ENCODE data around the gene MED12L.
"Not testable (repeated sequence)": the region's sequence is repeated elsewhere in the genome, so short reads cannot be mapped to it uniquely, and the experiment has no call there.

MED12L gene

GRCh38 chr3:151383111-151383510 lies 297.6 kb downstream of the MED12L start:
- Histone ChIP-seq H3K27me3 (ENCODE audit: control insufficient read depth in 1 of 2, insufficient read depth in 2 of 2, low read length in 2 of 2) (no peaks in the 10 kb centered on the region), H3K9me3 (ENCODE audit: low read length) (no peaks in the 10 kb centered on the region), H3K36me3 (ENCODE audit: insufficient read depth, low read length) (no peaks in the 10 kb centered on the region), H3K4me3 (ENCODE audit: low read depth in 1 of 2, low read length in 2 of 2) (no peak overlapping the region), H3K4me1 (ENCODE audit: insufficient read depth, low read length) (no peaks in the 10 kb centered on the region), H3K27ac (ENCODE audit: low read depth, low read length) (no peak overlapping the region), H3K9ac (ENCODE audit: low read length) (no peak overlapping the region)

- H3K27ac ChIP-seq (ENCODE audit: low read depth, low read length) = no peak overlapping the region
- H3K27me3 ChIP-seq (ENCODE audit: control insufficient read depth in 1 of 2, insufficient read depth in 2 of 2, low read length in 2 of 2) = no peaks in the 10 kb centered on the region
- H3K36me3 ChIP-seq (ENCODE audit: insufficient read depth, low read length) = no peaks in the 10 kb centered on the region
- no peaks in the 10 kb centered on the region for H3K4me1 ChIP-seq (ENCODE audit: insufficient read depth, low read length)
- H3K9me3 ChIP-seq (ENCODE audit: low read length) = no peaks in the 10 kb centered on the region
- H3K4me3 ChIP-seq (ENCODE audit: low read depth in 1 of 2, low read length in 2 of 2) = no peak overlapping the region
- H3K9ac ChIP-seq (ENCODE audit: low read length) = no peak overlapping the region
Measured at GRCh38 chr3:151383956-151384355, 298.5 kb downstream of the MED12L start.

- H3K4me3 ChIP-seq (ENCODE audit: low read depth in 1 of 2, low read length in 2 of 2) = peak within 1 kb of the TSS in 1 of 2 donors; percentile 26
- no peak within 1 kb of the TSS for H3K9ac ChIP-seq (ENCODE audit: low read length)
Measured at GRCh38 chr3:151384741-151385174, 299.3 kb downstream of the MED12L start, which contains the start of gene P2RY12. Gene P2RY12, minus strand, starts transcription at chr3:151384753. Its CDS starts 45,908 bp downstream, at chr3:151338845.

GRCh38 chr3:151386056-151386455 lies 300.6 kb downstream of the MED12L start:
- no peaks in the 10 kb centered on the region for H3K9me3 ChIP-seq (ENCODE audit: low read length)
- H3K27me3 ChIP-seq (ENCODE audit: control insufficient read depth in 1 of 2, insufficient read depth in 2 of 2, low read length in 2 of 2) = no peaks in the 10 kb centered on the region
- H3K4me1 ChIP-seq (ENCODE audit: insufficient read depth, low read length) = no peaks in the 10 kb centered on the region
- no peaks in the 10 kb centered on the region for H3K36me3 ChIP-seq (ENCODE audit: insufficient read depth, low read length)
- no peak overlapping the region for H3K9ac ChIP-seq (ENCODE audit: low read length)
- H3K27ac ChIP-seq (ENCODE audit: low read depth, low read length) = no peak overlapping the region
- no peak overlapping the region for H3K4me3 ChIP-seq (ENCODE audit: low read depth in 1 of 2, low read length in 2 of 2)

More at GRCh38 chr3:151384741-151385174, 299.3 kb downstream of the MED12L start, which contains the start of gene P2RY12:
- no peaks in the 10 kb centered on the region for H3K27me3 ChIP-seq (ENCODE audit: control insufficient read depth in 1 of 2, insufficient read depth in 2 of 2, low read length in 2 of 2)
- H3K9me3 ChIP-seq (ENCODE audit: low read length) = no peaks in the 10 kb centered on the region
- no peaks in the 10 kb centered on the region for H3K4me1 ChIP-seq (ENCODE audit: insufficient read depth, low read length)
- no peaks in the 10 kb centered on the region for H3K36me3 ChIP-seq (ENCODE audit: insufficient read depth, low read length)
- no peak within 1 kb of the TSS for H3K27ac ChIP-seq (ENCODE audit: low read depth, low read length)

- Histone ChIP-seq H3K4me3 (ENCODE audit: low read depth in 1 of 2, low read length in 2 of 2) (no peak overlapping the region), H3K27me3 (ENCODE audit: control insufficient read depth in 1 of 2, insufficient read depth in 2 of 2, low read length in 2 of 2) (no peaks in the 10 kb centered on the region), H3K4me1 (ENCODE audit: insufficient read depth, low read length) (no peaks in the 10 kb centered on the region), H3K36me3 (ENCODE audit: insufficient read depth, low read length) (no peaks in the 10 kb centered on the region), H3K9ac (ENCODE audit: low read length) (no peak overlapping the region), H3K9me3 (ENCODE audit: low read length) (no peaks in the 10 kb centered on the region), H3K27ac (ENCODE audit: low read depth, low read length) (no peak overlapping the region)
Measured at GRCh38 chr3:151387432-151387831, 302.0 kb downstream of the MED12L start.

- Histone ChIP-seq H3K27ac (ENCODE audit: low read depth, low read length) (no peak overlapping the region), H3K9ac (ENCODE audit: low read length) (no peak overlapping the region), H3K9me3 (ENCODE audit: low read length) (no peaks in the 10 kb centered on the region), H3K27me3 (ENCODE audit: control insufficient read depth in 1 of 2, insufficient read depth in 2 of 2, low read length in 2 of 2) (no peaks in the 10 kb centered on the region), H3K4me3 (ENCODE audit: low read depth in 1 of 2, low read length in 2 of 2) (no peak overlapping the region), H3K4me1 (ENCODE audit: insufficient read depth, low read length) (no peaks in the 10 kb centered on the region), H3K36me3 (ENCODE audit: insufficient read depth, low read length) (no peaks in the 10 kb centered on the region)
Measured at GRCh38 chr3:151387842-151388241, 302.4 kb downstream of the MED12L start.

GRCh38 chr3:151391720-151392119 lies 306.3 kb downstream of the MED12L start:
- no peaks in the 10 kb centered on the region for H3K9me3 ChIP-seq (ENCODE audit: low read length)
- no peak overlapping the region for H3K4me3 ChIP-seq (ENCODE audit: low read depth in 1 of 2, low read length in 2 of 2)
- no peak overlapping the region for H3K9ac ChIP-seq (ENCODE audit: low read length)
- no peaks in the 10 kb centered on the region for H3K36me3 ChIP-seq (ENCODE audit: insufficient read depth, low read length)
- no peaks in the 10 kb centered on the region for H3K4me1 ChIP-seq (ENCODE audit: insufficient read depth, low read length)
- H3K27me3 ChIP-seq (ENCODE audit: control insufficient read depth in 1 of 2, insufficient read depth in 2 of 2, low read length in 2 of 2) = no peaks in the 10 kb centered on the region
- H3K27ac ChIP-seq (ENCODE audit: low read depth, low read length) = no peak overlapping the region

- H3K36me3 ChIP-seq (ENCODE audit: insufficient read depth, low read length); H3K27me3 ChIP-seq (ENCODE audit: control insufficient read depth in 1 of 2, insufficient read depth in 2 of 2, low read length in 2 of 2): not testable (repeated sequence)
Measured at GRCh38 chr3:151392191-151392590, 306.7 kb downstream of the MED12L start.

GRCh38 chr3:151393146-151393830 lies 307.8 kb downstream of the MED12L start:
- Histone ChIP-seq H3K4me3 (ENCODE audit: low read depth in 1 of 2, low read length in 2 of 2) (no peak overlapping the region), H3K4me1 (ENCODE audit: insufficient read depth, low read length) (no peaks in the 10 kb centered on the region), H3K27ac (ENCODE audit: low read depth, low read length) (no peak overlapping the region), H3K36me3 (ENCODE audit: insufficient read depth, low read length) (no peaks in the 10 kb centered on the region), H3K9me3 (ENCODE audit: low read length) (no peaks in the 10 kb centered on the region), H3K9ac (ENCODE audit: low read length) (no peak overlapping the region), H3K27me3 (ENCODE audit: control insufficient read depth in 1 of 2, insufficient read depth in 2 of 2, low read length in 2 of 2) (no peaks in the 10 kb centered on the region)

More at GRCh38 chr3:151392191-151392590, 306.7 kb downstream of the MED12L start:
- not testable (repeated sequence) for H3K9ac ChIP-seq (ENCODE audit: low read length); H3K27ac ChIP-seq (ENCODE audit: low read depth, low read length); H3K9me3 ChIP-seq (ENCODE audit: low read length); H3K4me3 ChIP-seq (ENCODE audit: low read depth in 1 of 2, low read length in 2 of 2); H3K4me1 ChIP-seq (ENCODE audit: insufficient read depth, low read length)

GRCh38 chr3:151393941-151394340 lies 308.5 kb downstream of the MED12L start:
- H3K27me3 ChIP-seq (ENCODE audit: control insufficient read depth in 1 of 2, insufficient read depth in 2 of 2, low read length in 2 of 2) = no peaks in the 10 kb centered on the region
- H3K27ac ChIP-seq (ENCODE audit: low read depth, low read length) = no peak overlapping the region
- H3K36me3 ChIP-seq (ENCODE audit: insufficient read depth, low read length) = no peaks in the 10 kb centered on the region
- H3K9me3 ChIP-seq (ENCODE audit: low read length) = no peaks in the 10 kb centered on the region
- no peaks in the 10 kb centered on the region for H3K4me1 ChIP-seq (ENCODE audit: insufficient read depth, low read length)
- H3K4me3 ChIP-seq (ENCODE audit: low read depth in 1 of 2, low read length in 2 of 2) = no peak overlapping the region
- H3K9ac ChIP-seq (ENCODE audit: low read length) = no peak overlapping the region

- no peaks in the 10 kb centered on the region for H3K27me3 ChIP-seq (ENCODE audit: control insufficient read depth in 1 of 2, insufficient read depth in 2 of 2, low read length in 2 of 2)
- no peak overlapping the region for H3K4me3 ChIP-seq (ENCODE audit: low read depth in 1 of 2, low read length in 2 of 2)
- H3K36me3 ChIP-seq (ENCODE audit: insufficient read depth, low read length) = no peaks in the 10 kb centered on the region
Measured at GRCh38 chr3:151394611-151395010, 309.1 kb downstream of the MED12L start.

GRCh38 chr3:151395806-151396205 lies 310.3 kb downstream of the MED12L start:
- Histone ChIP-seq H3K4me3 (ENCODE audit: low read depth in 1 of 2, low read length in 2 of 2) (no peak overlapping the region), H3K27me3 (ENCODE audit: control insufficient read depth in 1 of 2, insufficient read depth in 2 of 2, low read length in 2 of 2) (no peaks in the 10 kb centered on the region), H3K27ac (ENCODE audit: low read depth, low read length) (no peak overlapping the region), H3K4me1 (ENCODE audit: insufficient read depth, low read length) (no peaks in the 10 kb centered on the region), H3K36me3 (ENCODE audit: insufficient read depth, low read length) (no peaks in the 10 kb centered on the region), H3K9me3 (ENCODE audit: low read length) (no peaks in the 10 kb centered on the region), H3K9ac (ENCODE audit: low read length) (no peak overlapping the region)

More at GRCh38 chr3:151394611-151395010, 309.1 kb downstream of the MED12L start:
- no peak overlapping the region for H3K9ac ChIP-seq (ENCODE audit: low read length)
- H3K4me1 ChIP-seq (ENCODE audit: insufficient read depth, low read length) = no peaks in the 10 kb centered on the region
- no peaks in the 10 kb centered on the region for H3K9me3 ChIP-seq (ENCODE audit: low read length)
- no peak overlapping the region for H3K27ac ChIP-seq (ENCODE audit: low read depth, low read length)
